NCI-H510A (cell line): Measurements from ENCODE around the gene PIGX.
"Not testable (repeated sequence)": the region's sequence is repeated elsewhere in the genome, so short reads cannot be mapped to it uniquely, and the experiment has no call there.

Experiments
- DNase-seq: peaks from one replicate; lab custom pipeline; 2025; lab: John Stamatoyannopoulos, UW

Gene PIGX

GRCh38 chr3:196706327-196706726, 5.8 kb upstream of the PIGX start:
- no peak for DNase-seq

GRCh38 chr3:196706731-196707130, 5.4 kb upstream of the PIGX start:
- no peak for DNase-seq

GRCh38 chr3:196707566-196707965, 4.6 kb upstream of the PIGX start:
- DNase-seq: no peak

- no peak for DNase-seq
These were observed 3.7 kb upstream of the PIGX start for GRCh38 chr3:196708467-196708866.

- no peak for DNase-seq
These were observed 587 bp downstream of the PIGX start for GRCh38 chr3:196712514-196713413.

- not testable (repeated sequence) for DNase-seq
These were observed 5.0 kb downstream of the PIGX start for GRCh38 chr3:196717162-196717561.

GRCh38 chr3:196721097-196721496, 8.9 kb downstream of the PIGX start:
- no peak for DNase-seq

- no peak for DNase-seq
These were observed 14.9 kb downstream of the PIGX start for GRCh38 chr3:196726788-196727675.

- DNase-seq: no peak
These were observed 23.6 kb downstream of the PIGX start for GRCh38 chr3:196735751-196736150.

GRCh38 chr3:196736670-196737374, 24.6 kb downstream of the PIGX start:
- no peak for DNase-seq

- DNase-seq: no peak
These were observed 25.5 kb downstream of the PIGX start for GRCh38 chr3:196737655-196738054.

GRCh38 chr3:196739671-196740480, 27.7 kb downstream of the PIGX start, which contains the start of gene PAK2:
PAK2 (plus strand) TSS chr3:196739857; CDS start chr3:196782647, 42,790 bp downstream.
- peak; percentile 90 for DNase-seq

- DNase-seq: peak; percentile 25
These were observed 28.5 kb downstream of the PIGX start for GRCh38 chr3:196740481-196741248.

- no peak for DNase-seq
These were observed 29.2 kb downstream of the PIGX start for GRCh38 chr3:196741249-196741889.

- DNase-seq: not testable (repeated sequence)
These were observed 31.4 kb downstream of the PIGX start for GRCh38 chr3:196743569-196743968.

- DNase-seq: no peak
These were observed 36.9 kb downstream of the PIGX start for GRCh38 chr3:196749125-196749524.

GRCh38 chr3:196753201-196753600, 41.0 kb downstream of the PIGX start:
- no peak for DNase-seq

- no peak for DNase-seq
These were observed 42.2 kb downstream of the PIGX start for GRCh38 chr3:196754091-196754981.

- no peak for DNase-seq
These were observed 44.6 kb downstream of the PIGX start for GRCh38 chr3:196756732-196757131.
